SK-MEL-5 (cell line): Measurements from ENCODE around the gene TCF12. TPM values are rescaled to one million over a fixed set of nuclear protein-coding genes. Genes with fewer than 3 reads are reported as not detected.
"Not testable (repeated sequence)": the region's sequence is repeated elsewhere in the genome, so short reads cannot be mapped to it uniquely, and the experiment has no call there.

Source experiments
- DNase-seq: peaks from one replicate; pipeline ENCODE4 v3.0.0-alpha.2; 2016; ENCODE audit warnings: low read depth, low spot score
- in situ Hi-C: cut with HindIII; loops from 2 replicates; pipeline ENCODE4 v1.10.0; 2016; ENCODE audit warnings: low sequenced_read_pairs, high pct_unique_total_duplicates, low pct_unique_long_range_greater_than_20kb
- total RNA-seq: library from RNA; depleted of rRNA; stranded (reverse); fragments of >200 nt; shearing (Covaris generic); gene quantifications from 2 replicates; pipeline ENCODE4 v1.2.3, GENCODE V29; 2014

The TCF12 gene
- total RNA-seq, 1 experiment from 2014 or later: 90.2 TPM

DNA sequence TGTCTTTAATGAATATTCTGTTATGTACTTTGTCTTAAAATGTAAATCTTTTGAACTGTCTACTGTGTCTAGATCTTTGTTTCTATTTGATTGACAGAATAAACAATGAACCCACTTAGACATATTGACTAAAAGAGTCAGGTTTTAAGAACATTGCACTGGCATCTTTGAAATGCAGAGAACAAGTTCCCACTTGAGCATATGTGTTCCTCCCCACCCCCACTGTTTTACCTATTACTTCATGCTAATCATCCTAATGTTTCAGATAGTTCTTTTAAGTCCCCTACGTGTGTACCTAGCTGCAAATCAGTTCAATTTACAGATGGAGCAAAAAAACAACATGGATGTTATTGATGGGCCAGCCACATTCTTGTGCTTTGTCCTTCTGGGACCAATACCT, 11.7 kb upstream of the TCF12 start:
- in situ Hi-C loops: no loop called here
- no peak for DNase-seq

- in situ Hi-C loops: no loop called here
- DNase-seq: no peak
These were observed 7.6 kb upstream of the TCF12 start for GRCh38 chr15:56910801-56911200.

GRCh38 chr15:56913241-56913640, 5.2 kb upstream of the TCF12 start:
- in situ Hi-C loops: no loop called here
- no peak for DNase-seq

DNA sequence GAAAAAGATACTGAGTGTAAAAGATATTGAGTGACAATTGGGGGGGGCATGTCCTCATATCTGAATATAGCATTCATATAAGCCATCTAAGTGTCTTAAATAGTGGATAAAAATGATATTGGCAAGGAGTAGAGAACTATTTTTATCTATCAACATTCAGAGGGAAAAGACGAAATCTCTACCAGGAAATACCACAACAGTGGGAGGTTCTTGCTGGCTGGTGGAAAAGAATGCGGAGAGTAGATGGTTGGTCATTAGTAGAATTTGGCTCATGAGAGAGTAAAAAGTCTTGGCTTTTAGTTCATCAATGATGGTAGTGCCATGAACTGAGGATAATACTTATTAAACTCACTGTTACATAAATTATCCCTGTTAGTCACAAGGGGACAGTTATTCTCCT, 4.8 kb upstream of the TCF12 start:
- no peak for DNase-seq
- in situ Hi-C loops: no loop called here

- in situ Hi-C loops: no loop called here
These were observed 2.6 kb upstream of the TCF12 start for GRCh38 chr15:56915888-56916287.

DNA sequence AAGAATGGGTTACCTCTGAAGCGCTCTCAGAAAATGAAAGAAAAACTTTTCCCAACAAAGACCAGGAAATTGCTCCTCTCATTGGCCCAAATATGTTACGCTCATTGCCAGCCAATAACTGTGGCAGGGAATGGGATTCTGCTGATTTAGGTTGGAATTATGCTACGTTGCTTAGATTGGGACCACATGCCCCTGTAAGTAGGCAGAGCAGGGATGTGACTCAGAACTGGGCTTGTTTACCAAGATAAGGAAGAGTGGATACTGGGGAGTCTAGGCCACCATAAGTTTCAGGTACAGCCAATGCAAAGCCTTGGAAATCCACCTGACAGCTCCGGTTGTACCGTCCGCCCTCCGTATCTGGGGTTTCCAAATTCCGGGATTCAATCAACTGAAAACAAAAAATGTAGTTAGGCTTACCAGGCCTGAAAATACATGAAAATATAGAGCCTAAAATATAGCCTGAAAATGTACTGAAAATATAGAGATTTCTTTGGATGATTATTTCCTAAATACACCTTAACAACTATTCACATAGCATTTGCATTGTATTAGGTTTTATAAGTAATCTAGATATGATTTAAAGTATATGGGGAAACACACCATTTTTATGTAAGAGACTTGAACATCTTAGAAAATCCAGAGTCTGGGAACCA, 1.5 kb upstream of the TCF12 start:
- in situ Hi-C loops: no loop called here
- no peak for DNase-seq

More at GRCh38 chr15:56915888-56916287, 2.6 kb upstream of the TCF12 start:
- no peak for DNase-seq

GRCh38 chr15:56917652-56918045, 795 bp upstream of the TCF12 start:
- in situ Hi-C loops: no loop called here

GRCh38 chr15:56919031-56919608, 676 bp downstream of the TCF12 start:
- in situ Hi-C loops: no loop called here
- DNase-seq: peak; percentile 50

More at GRCh38 chr15:56917652-56918045, 795 bp upstream of the TCF12 start:
- peak; percentile 25 for DNase-seq

GRCh38 chr15:56919609-56920366, 1.3 kb downstream of the TCF12 start:
- in situ Hi-C loops: no loop called here
- DNase-seq: peak; percentile 34

DNA sequence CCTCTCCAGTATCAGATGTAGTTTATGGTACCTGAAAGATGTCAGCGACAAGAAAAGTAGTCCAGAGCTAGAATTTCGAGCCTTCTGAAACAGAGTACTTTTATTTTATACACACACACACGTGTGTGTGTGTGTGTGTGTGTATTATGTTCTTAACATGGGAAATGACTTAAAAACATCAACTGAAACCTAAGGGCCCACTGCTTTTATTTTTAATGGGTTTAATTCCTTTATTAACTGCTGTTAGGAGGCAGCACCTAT, 1.9 kb downstream of the TCF12 start:
- no peak for DNase-seq
- in situ Hi-C loops: no loop called here

GRCh38 chr15:56923174-56923591, 4.7 kb downstream of the TCF12 start:
- in situ Hi-C loops: no loop called here
- DNase-seq: no peak

GRCh38 chr15:56927816-56928215, 9.4 kb downstream of the TCF12 start:
- no peak for DNase-seq
- in situ Hi-C loops: no loop called here

DNA sequence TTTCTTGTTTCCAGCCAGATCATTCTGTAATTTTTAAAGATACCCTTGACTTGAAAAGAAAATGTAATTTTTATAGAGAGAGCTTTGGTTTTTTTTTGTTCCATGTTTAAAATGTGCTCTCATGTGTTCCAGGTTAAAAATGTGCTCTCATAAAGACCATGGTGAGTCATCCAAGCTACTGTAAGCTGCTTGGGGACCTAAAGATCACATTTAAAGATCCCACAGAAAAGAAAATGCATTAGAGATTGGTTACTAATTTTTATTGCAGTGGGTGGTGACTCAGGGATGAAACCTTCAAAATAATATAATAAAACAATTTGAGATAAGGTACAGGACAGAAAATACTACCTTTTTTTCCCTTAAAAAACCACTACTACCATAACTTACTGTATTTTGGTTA, 11.0 kb downstream of the TCF12 start:
- no peak for DNase-seq
- in situ Hi-C loops: no loop called here

DNA sequence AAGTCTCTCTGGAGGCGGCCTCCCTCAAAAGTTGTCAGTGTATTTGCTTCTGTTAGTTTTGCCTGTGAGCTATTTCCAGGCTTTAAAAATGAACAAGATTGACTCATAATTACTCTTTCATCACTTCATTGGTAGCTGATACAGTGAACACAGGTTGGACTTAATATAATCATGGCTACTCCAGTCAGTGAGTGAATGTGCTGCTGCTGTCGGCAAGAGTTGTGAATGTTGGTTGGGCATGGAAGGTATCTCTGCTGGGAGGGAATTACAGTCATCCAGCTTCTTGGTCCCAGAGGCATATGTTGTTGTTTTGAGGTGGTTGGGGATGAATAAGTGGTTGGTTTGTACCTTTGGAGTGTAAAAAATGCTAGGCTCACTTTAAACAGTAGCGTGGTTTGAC, 11.5 kb downstream of the TCF12 start:
- DNase-seq: no peak
- in situ Hi-C loops: no loop called here

GRCh38 chr15:56930669-56931313, 12.3 kb downstream of the TCF12 start:
- DNase-seq: no peak
- in situ Hi-C loops: no loop called here

GRCh38 chr15:56931639-56932508, 13.4 kb downstream of the TCF12 start:
- no peak for DNase-seq
- in situ Hi-C loops: no loop called here

DNA sequence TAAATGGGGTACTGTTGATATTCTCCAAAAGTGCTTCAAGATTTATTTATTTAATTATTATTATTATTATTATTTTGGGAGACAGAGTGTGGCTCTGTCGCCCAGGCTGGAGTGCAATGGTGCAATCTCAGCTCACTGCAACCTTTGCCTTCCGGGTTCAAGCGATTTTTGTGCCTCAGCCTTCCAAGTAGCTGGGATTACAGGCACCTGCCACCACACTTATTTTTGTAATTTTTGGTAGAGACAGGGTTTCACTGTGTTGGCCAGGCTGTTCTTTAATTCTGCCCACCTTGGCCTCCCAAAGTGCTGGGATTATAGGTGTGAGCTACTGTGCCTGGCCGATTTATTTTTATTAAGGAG, 14.0 kb downstream of the TCF12 start:
- in situ Hi-C loops: not testable (repeated sequence)

DNA sequence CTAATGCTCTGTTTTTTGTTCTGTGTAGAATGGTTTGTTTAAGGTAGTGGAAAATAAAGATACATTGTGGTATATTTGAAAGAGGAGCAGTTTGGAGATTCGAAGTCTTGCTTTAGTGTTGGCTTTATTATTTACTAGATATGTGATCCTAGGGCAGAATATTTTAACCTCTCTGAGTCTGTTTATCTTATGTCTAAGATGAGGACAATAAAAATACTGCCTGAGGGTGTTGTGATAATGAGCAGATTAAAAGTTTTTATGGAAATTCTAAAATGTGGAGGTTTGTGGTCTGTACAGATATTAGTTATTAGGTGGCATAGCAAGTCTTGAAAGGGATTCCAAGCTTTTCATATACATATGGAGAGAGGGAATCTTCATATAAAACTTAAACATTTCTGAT, 15.0 kb downstream of the TCF12 start:
- no peak for DNase-seq
- in situ Hi-C loops: no loop called here

More for the DNA sequence above, 14.0 kb downstream of the TCF12 start:
- not testable (repeated sequence) for DNase-seq
